ENCODE measurements around the gene NDUFB7. TPM values are rescaled to one million over a fixed set of nuclear protein-coding genes. Genes with fewer than 3 reads are reported as not detected.
"Not testable (repeated sequence)": the region's sequence is repeated elsewhere in the genome, so short reads cannot be mapped to it uniquely, and the experiment has no call there.

NDUFB7 gene
- 100 to 1,000 TPM; 352 to 481 (median 400) TPM for total RNA-seq
- polyA plus RNA-seq = 1,159 TPM
- long read RNA-seq, donor 1, transcript NDUFB7-201 (3 exons, 531 nt) = major isoform, 138 of 144 reads
- long read RNA-seq, donor 1, partial matches to known transcripts = 1 of 144 reads
- long read RNA-seq, donor 1, other reads (novel, unspliced or antisense) = 5 of 144 reads
- long read RNA-seq, donor 2, transcript NDUFB7-201 (3 exons, 531 nt) = major isoform, 170 of 177 reads
- long read RNA-seq, donor 2, partial matches to known transcripts = 4 of 177 reads
- long read RNA-seq, donor 2, other reads (novel, unspliced or antisense) = 2 of 177 reads
- long read RNA-seq, donor 3, transcript NDUFB7-201 (3 exons, 531 nt) = major isoform, 54 of 55 reads
- long read RNA-seq, donor 3, partial matches to known transcripts = 1 of 55 reads
- long read RNA-seq, donor 3, other reads (novel, unspliced or antisense) = 0 of 55 reads
- long read RNA-seq, donor 4, transcript NDUFB7-201 (3 exons, 531 nt) = major isoform, 112 of 118 reads
- long read RNA-seq, donor 4, partial matches to known transcripts = 4 of 118 reads
- long read RNA-seq, donor 4, other reads (novel, unspliced or antisense) = 2 of 118 reads

DNA sequence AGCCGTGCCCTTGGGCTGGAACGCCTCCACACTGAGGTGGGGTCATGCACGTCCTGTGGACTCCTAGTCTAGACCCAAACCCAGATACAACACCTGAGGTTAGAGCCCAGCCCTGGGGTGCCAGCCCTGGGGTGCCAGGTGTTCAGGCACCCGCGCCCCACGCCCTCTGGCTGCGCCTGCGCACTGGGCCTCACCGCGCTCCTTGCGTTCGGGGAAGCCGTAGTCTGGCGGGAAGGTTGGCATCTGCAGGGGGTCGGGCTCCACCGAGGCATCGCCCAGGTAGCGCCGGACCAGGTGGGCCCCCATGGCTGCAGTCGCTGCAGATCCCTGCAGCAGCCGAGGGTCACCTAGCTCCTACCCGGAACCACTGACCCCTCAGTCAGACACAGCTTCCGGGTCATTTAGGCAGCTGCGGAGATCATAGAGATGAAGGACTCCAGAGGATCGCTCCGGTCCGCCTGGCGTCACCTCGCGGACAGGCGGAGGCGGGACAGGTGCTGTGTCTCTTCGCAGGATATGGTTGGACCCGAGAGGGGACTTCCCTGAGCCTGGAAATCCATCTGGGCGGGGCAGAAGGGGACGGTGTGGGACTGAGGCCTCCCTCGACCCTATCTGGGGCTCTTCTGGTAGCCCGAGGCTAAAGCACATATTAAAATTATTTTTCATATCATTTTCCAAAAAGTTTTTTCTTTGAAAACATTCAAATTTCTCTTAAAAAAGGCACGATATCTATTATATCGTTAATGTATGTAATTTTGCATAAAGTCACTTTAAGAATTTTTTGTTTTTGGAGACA is at the start of gene NDUFB7:
Gene NDUFB7 (minus strand): TSS at position 372 of the 796 bp plus-strand sequence. CDS start 66 bp downstream, at position 306.
- Histone ChIP-seq H3K4me3 (ENCODE audit: low read length) (peak within 1 kb of the TSS; percentile 89), H3K27me3 (ENCODE audit: control insufficient read depth, insufficient read depth) (no peaks in the 10 kb centered on the region), H3K9me3 (ENCODE audit: control insufficient read depth, low read length) (no peaks in the 10 kb centered on the region), H3K4me1 (ENCODE audit: control insufficient read depth, insufficient read depth, low read length) (peaks cover 7% of the 10 kb centered on the region), H3K27ac (ENCODE audit: low read length) (peak within 1 kb of the TSS; percentile 98)
- DNase-seq = peak; percentile 92 to 97 (median 95)
- intact Hi-C loops (cut with DNase I) = loop anchor here in 2 of 4 donors (10.0 kb wide), 2 partner anchors 113 to 323 kb away; no protein-coding TSS in a partner anchor
- 2% methylated on average over 40 of the region's 40 CpGs for WGBS
- peak; percentile 97 for ATAC-seq

DNA sequence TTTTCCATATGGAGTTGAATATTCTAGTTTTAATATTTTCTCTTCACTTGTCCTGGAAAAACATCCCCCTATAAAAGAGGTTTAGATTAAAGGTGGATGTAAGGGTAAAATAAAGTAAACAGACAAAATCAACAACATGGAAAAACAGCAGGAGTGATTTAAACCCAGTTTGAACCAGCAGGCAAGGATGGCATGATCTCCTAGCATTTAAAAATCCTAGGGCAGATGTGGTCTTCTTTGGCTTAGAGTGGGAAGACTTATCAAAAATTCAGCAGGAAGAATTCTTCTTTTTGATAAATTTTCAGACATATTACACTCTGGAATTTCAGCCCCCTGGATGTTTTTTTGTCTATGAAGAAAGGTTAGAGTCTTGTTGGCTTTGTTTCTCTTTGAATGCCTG is 47.5 kb upstream of the NDUFB7 start:
- Histone ChIP-seq H3K4me3 (ENCODE audit: low read length) (no peak overlapping the region), H3K9me3 (ENCODE audit: control insufficient read depth, low read length) (peaks cover 2% of the 10 kb centered on the region), H3K27me3 (ENCODE audit: control insufficient read depth, insufficient read depth) (no peaks in the 10 kb centered on the region), H3K27ac (ENCODE audit: low read length) (no peak overlapping the region), H3K4me1 (ENCODE audit: control insufficient read depth, insufficient read depth, low read length) (no peaks in the 10 kb centered on the region)
- no peak for ATAC-seq
- DNase-seq = no peak
- intact Hi-C loops (cut with DNase I) = no loop called here

DNA sequence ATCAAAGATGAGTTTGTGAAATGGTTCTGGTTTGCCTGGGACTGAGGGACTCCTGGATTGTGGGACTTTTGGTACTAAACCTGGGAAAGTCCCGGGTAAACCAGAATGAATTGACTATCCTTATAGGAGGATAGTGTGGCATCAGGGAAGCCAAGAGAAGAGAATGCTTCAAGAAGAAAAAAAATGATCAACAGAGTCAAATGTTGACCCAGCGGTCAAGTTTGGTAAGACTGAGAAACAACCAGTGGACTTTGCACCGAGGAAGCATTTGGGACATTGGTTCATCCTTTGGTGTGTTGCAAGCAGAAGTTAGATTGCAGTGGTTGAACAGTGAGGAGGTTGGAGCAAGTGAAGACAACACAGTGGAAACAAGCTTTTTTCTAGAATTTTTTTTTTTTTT is 44.5 kb upstream of the NDUFB7 start:
- ATAC-seq = no peak
- Histone ChIP-seq H3K27me3 (ENCODE audit: control insufficient read depth, insufficient read depth) (no peaks in the 10 kb centered on the region), H3K9me3 (ENCODE audit: control insufficient read depth, low read length) (peaks cover 2% of the 10 kb centered on the region), H3K4me1 (ENCODE audit: control insufficient read depth, insufficient read depth, low read length) (no peaks in the 10 kb centered on the region), H3K4me3 (ENCODE audit: low read length) (no peak overlapping the region), H3K27ac (ENCODE audit: low read length) (no peak overlapping the region)
- 87% methylated on average over 3 of the region's 3 CpGs for WGBS
- intact Hi-C loops (cut with DNase I) = no loop called here
- no peak for DNase-seq

DNA sequence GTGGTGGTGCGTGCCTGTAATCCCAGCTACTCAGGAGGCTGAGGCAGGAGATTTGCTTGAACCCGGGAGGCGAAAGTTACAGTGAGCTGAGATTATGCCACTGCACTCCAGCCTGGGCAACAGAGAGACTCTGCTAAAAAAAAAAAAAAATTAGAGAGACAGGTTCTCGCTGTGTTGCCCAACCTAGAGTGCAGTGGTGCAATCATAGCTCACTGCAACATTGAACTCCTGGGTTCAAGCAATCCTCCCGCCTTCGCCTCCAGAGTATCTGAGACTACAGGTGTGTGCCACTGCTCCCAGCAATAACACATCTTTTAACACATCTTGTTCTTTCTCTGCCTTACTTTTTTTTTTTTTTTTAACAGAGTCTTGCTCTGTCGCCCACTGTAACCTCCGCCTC is 43.8 kb upstream of the NDUFB7 start:
- WGBS = 95% methylated on average over 8 of the region's 8 CpGs
- no peak overlapping the region for H3K4me3 ChIP-seq (ENCODE audit: low read length)
- intact Hi-C loops (cut with DNase I) = no loop called here
- no peak for DNase-seq
- H3K4me1 ChIP-seq (ENCODE audit: control insufficient read depth, insufficient read depth, low read length) = no peaks in the 10 kb centered on the region
- H3K9me3 ChIP-seq (ENCODE audit: control insufficient read depth, low read length) = peaks cover 2% of the 10 kb centered on the region
- no peaks in the 10 kb centered on the region for H3K27me3 ChIP-seq (ENCODE audit: control insufficient read depth, insufficient read depth)
- H3K27ac ChIP-seq (ENCODE audit: low read length) = no peak overlapping the region
- ATAC-seq = no peak

DNA sequence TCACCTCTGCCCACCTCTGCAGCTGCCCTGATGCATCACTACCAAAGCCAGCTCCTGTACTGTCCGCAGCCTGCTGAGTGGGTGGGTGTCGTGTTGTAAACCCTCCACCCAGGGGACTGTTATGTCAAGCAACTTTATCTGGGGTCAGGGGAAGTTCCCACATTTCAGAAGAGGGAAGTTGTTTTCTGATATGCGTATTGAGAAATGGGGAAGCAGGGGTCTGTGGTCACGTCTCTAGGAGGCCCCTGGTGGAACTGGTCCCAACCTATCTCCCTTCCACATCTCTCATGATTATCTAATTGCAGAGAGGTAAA is 42.2 kb upstream of the NDUFB7 start:
- ATAC-seq = no peak
- peaks cover 2% of the 10 kb centered on the region for H3K9me3 ChIP-seq (ENCODE audit: control insufficient read depth, low read length)
- H3K27ac ChIP-seq (ENCODE audit: low read length) = no peak overlapping the region
- WGBS = 36% methylated on average over 4 of the region's 4 CpGs
- peak in 1 of 3 donors; percentile 53 for DNase-seq
- no peaks in the 10 kb centered on the region for H3K27me3 ChIP-seq (ENCODE audit: control insufficient read depth, insufficient read depth)
- H3K4me1 ChIP-seq (ENCODE audit: control insufficient read depth, insufficient read depth, low read length) = no peaks in the 10 kb centered on the region
- intact Hi-C loops (cut with DNase I) = no loop called here
- no peak overlapping the region for H3K4me3 ChIP-seq (ENCODE audit: low read length)

DNA sequence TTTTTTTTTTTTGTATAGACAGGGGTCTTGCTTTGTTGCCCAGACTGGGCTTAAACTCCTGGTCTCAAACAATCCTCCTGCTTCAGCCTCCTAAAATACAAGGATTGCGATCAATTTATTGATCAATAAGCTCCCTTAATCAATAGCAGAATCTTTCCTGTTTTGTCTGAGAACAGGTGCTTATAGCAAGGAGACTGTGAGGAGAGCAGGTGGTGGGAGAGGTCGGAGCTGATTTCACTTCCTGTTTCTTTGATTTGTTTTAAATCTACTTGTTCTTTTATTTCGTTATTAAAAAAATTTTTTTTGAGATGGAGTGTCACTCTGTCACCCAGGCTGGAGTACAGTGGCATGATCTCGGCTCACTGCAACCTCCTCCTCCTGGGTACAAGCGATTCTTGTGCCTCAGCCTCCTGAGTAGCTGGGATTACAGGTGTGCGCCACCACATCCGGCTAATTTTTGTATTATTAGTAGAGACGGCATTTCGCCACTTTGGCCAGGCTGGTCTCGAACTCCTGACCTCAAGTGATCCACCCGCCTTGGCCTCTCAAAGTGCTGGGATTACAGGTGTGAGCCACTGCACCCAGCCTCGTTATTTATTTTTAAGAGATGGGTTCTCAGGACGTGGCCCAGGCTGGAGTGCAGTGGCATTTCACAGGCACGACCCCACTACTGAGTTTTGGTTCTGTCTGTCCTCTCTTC is 41.7 kb upstream of the NDUFB7 start:
- DNase-seq; intact Hi-C loops (cut with DNase I); H3K27ac ChIP-seq (ENCODE audit: low read length); H3K9me3 ChIP-seq (ENCODE audit: control insufficient read depth, low read length); H3K4me1 ChIP-seq (ENCODE audit: control insufficient read depth, insufficient read depth, low read length); H3K27me3 ChIP-seq (ENCODE audit: control insufficient read depth, insufficient read depth); ATAC-seq; H3K4me3 ChIP-seq (ENCODE audit: low read length): not testable (repeated sequence)
- WGBS = 70% methylated on average over 14 of the region's 14 CpGs

DNA sequence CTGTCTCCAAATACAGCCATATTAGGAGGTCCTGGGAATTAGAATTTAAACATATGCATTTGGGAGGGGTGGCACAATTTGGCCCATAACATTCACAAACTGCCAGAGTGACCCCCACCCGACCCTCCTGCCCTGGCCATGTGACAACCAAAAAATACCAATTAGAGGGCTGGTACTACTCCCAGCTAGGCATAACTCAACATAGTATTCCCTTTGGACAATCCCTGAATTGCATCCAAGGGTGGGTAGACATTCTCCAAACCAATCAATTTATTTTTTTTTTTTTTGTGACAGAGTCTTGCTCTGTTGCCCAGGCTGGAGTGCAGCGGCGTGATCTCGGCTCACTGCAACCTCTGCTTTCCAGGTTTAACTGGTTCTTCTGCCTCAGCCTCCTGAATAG is 40.8 kb upstream of the NDUFB7 start:
- Histone ChIP-seq H3K4me1 (ENCODE audit: control insufficient read depth, insufficient read depth, low read length) (no peaks in the 10 kb centered on the region), H3K9me3 (ENCODE audit: control insufficient read depth, low read length) (no peaks in the 10 kb centered on the region), H3K27me3 (ENCODE audit: control insufficient read depth, insufficient read depth) (no peaks in the 10 kb centered on the region), H3K4me3 (ENCODE audit: low read length) (no peak overlapping the region), H3K27ac (ENCODE audit: low read length) (no peak overlapping the region)
- ATAC-seq = no peak
- DNase-seq = no peak
- 81% methylated on average over 4 of the region's 4 CpGs for WGBS
- intact Hi-C loops (cut with DNase I) = no loop called here

DNA sequence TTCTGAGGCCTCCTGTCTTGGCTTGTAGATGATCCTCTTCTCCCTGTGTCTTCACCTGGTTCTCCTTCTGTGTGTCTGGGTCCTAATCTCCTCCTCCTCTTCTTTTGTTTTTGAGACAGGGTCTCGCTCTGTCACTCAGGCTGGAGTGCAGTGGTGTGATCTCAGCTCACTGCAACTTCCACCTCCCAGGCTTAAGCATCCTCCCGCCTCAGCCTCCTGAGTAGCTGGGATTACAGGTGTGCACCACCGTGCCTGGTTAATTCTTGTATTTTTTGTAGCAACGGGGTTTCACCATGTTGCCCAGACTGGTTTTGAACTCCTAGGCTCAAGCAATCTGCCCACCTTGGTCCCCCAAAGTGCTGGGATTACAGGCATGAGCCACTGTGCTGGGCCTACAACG is 40.4 kb upstream of the NDUFB7 start:
- H3K27ac ChIP-seq (ENCODE audit: low read length); H3K4me1 ChIP-seq (ENCODE audit: control insufficient read depth, insufficient read depth, low read length); ATAC-seq; H3K9me3 ChIP-seq (ENCODE audit: control insufficient read depth, low read length); H3K4me3 ChIP-seq (ENCODE audit: low read length); H3K27me3 ChIP-seq (ENCODE audit: control insufficient read depth, insufficient read depth); DNase-seq; intact Hi-C loops (cut with DNase I): not testable (repeated sequence)
- WGBS = 81% methylated on average over 5 of the region's 5 CpGs

DNA sequence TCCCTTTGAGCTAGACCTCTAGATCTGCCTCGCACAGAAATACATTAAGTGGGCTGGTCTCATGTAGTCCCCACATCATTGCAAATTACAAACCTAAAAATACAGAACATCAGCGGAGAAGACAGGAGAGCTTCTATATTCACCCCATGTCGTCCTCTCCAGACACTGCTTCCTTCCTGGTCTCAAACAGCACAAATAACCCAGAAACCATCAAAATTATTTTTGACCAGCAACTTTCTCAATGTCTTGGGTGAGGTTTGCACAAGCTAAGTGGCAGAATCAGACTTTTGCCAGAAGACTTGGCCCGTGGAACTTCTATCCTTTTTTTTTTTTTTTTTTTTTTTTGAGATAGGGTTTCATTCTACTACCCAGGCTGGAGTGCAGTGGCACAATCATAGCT is 39.2 kb upstream of the NDUFB7 start:
- Histone ChIP-seq H3K27me3 (ENCODE audit: control insufficient read depth, insufficient read depth) (no peaks in the 10 kb centered on the region), H3K4me1 (ENCODE audit: control insufficient read depth, insufficient read depth, low read length) (no peaks in the 10 kb centered on the region), H3K9me3 (ENCODE audit: control insufficient read depth, low read length) (no peaks in the 10 kb centered on the region), H3K27ac (ENCODE audit: low read length) (no peak overlapping the region), H3K4me3 (ENCODE audit: low read length) (no peak overlapping the region)
- 60% methylated on average over 4 of the region's 4 CpGs for WGBS
- DNase-seq (no peak), ATAC-seq (no peak)
- intact Hi-C loops (cut with DNase I) = no loop called here

DNA sequence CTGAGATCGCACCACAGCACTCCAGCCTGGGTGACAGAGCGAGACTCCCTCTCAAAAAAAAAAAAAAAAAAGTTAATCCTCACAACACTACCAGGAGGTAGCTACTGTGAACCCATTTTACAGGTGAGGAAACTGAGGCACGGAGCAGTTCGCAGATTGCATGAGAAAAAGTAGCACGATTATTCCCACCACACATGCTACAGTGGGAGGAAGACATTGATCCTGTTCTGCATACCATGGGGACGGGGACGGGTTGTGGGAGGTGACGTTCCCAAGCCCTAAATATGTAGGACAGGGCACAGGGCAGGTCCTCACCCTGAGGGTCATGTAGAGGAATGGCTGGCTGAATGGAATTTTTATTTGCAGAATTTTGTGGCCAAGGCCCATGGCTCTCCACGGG is 34.8 kb upstream of the NDUFB7 start:
- no peaks in the 10 kb centered on the region for H3K27me3 ChIP-seq (ENCODE audit: control insufficient read depth, insufficient read depth)
- H3K4me3 ChIP-seq (ENCODE audit: low read length) = no peak overlapping the region
- no peak overlapping the region for H3K27ac ChIP-seq (ENCODE audit: low read length)
- H3K9me3 ChIP-seq (ENCODE audit: control insufficient read depth, low read length) = no peaks in the 10 kb centered on the region
- no peaks in the 10 kb centered on the region for H3K4me1 ChIP-seq (ENCODE audit: control insufficient read depth, insufficient read depth, low read length)
- WGBS = 74% methylated on average over 9 of the region's 9 CpGs
- DNase-seq (no peak), ATAC-seq (no peak)
- intact Hi-C loops (cut with DNase I) = no loop called here

DNA sequence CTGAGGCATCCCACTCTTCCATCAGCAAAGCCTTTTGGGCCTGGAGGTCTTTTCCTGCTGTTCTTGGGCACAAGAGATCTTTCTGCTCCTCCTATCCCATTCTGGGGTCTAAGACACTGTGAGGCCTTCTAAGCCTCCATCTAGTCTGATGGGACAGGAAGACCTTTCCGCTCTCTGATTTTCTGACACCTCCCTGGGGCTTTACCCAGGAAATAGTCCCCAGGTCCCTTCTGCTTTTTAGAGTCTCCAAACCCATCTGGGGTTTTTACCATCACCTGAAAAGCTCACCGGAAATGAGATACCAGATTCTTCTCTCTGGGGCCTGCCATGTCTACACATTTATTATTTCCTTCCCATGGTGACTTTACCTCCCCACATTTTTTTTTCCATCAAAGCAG is 32.1 kb upstream of the NDUFB7 start:
- Histone ChIP-seq H3K4me1 (ENCODE audit: control insufficient read depth, insufficient read depth, low read length) (no peaks in the 10 kb centered on the region), H3K4me3 (ENCODE audit: low read length) (no peak overlapping the region), H3K27me3 (ENCODE audit: control insufficient read depth, insufficient read depth) (no peaks in the 10 kb centered on the region), H3K9me3 (ENCODE audit: control insufficient read depth, low read length) (no peaks in the 10 kb centered on the region), H3K27ac (ENCODE audit: low read length) (no peak overlapping the region)
- ATAC-seq = no peak
- intact Hi-C loops (cut with DNase I) = no loop called here
- no peak for DNase-seq
- WGBS = 79% methylated on average over 2 of the region's 2 CpGs
